ENCODE measurements around the gene C1orf116.

The C1orf116 gene

DNA sequence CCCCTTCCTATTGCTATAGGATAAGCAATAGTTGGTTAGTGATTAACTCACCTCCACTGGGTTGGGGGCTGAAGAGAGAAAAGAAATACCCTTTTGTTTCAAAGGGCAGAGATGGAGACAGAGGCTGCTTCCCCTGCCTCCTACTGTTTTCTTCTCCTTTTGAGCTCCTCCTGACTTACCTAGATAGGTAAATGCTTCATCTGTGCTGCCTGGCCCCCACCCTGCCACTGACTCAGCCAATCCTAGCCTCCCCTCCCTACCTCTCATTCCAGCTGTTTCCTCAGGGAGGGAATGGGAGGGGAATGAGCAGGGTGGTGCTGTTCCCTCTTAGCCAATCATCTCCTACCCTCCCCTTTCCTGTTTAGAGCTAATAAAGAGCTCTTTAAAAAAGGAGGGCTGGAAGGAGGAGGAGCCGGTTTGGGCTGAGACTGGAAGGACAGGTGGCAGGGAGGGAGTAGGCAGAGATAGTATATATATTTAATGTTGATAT is at the start of gene C1orf116:
C1orf116 (minus strand) TSS at position 229 of the 490 bp plus-strand sequence. CDS start 5,158 bp downstream, outside the sequence.
- no peak for DNase-seq

- no peak for DNase-seq
These were observed 49.2 kb upstream of the C1orf116 start for GRCh38 chr1:207081806-207082205.

GRCh38 chr1:207081088-207081487 is 48.5 kb upstream of the C1orf116 start:
- no peak for DNase-seq

- no peak for DNase-seq
These were observed 47.2 kb upstream of the C1orf116 start for GRCh38 chr1:207079706-207080241.

DNA sequence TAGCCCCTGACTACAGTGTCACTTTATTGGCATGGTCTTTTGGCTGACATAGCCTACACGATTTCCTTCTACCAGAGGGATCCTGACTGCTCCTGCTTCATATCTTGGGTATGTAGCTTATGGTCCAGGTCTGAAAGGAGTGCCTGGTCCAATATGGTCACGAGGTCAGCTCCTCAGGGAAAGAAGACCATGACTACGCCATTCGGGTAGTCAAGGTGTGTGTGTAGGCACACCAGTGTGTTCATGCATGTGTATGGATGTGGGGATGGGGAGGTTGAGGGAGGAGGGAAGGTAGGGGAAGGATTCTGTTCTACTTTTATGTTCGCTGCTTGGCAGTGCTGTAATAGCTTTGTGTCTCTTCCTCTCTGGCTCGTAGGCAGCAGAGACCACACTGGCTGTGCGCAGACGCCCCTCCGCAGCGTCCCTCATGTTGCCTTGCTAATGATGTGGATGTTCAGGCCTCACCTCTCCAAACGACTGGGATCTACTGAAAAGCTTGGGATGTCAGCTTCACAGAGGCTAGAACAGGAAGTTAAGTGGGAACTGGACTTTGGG is 46.1 kb upstream of the C1orf116 start:
- no peak for DNase-seq

DNA sequence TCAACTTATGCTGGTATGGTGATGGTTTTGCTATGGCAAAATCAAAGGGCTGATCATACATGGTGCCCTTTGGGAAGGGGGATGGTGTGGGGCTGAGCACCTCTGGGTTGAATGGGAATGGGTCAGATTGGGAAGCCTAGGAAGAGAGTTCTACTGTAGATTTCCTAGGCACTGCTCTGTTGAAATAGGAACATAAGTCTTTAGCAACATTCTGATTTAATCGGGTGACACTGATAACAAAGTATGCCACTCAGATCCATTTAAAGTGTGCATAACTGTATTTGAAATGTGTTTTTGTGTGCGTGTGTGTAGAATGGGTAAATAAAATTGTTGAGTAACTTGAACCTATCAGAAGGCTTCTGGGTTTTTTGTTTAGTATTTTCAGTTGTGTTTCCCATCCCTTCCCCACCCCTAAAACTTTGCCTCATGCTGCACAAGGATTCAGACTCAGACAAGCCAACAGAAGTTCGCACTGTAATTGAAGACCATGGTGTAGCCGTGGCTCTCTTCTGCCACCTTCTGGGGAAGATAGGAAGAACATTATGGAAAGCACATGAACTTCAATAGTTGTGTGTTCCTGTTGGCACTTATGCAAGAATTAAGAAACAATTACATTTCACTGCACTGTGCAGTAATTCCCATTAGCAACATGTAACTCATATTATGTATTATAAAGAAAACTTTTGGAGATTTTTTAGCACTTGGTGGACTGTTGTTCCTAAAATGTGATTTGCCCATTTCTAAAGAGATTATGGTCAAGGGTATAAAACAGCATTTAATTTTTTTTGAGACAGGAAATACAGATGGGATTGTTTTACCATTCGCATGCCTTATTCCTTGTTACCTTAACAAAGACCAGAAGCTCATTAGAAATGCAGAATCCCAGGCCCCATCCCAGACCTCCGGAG is 45.2 kb upstream of the C1orf116 start:
- peak; percentile 51 to 69 for DNase-seq

GRCh38 chr1:207077012-207077411 is 44.5 kb upstream of the C1orf116 start:
- DNase-seq: no peak

DNA sequence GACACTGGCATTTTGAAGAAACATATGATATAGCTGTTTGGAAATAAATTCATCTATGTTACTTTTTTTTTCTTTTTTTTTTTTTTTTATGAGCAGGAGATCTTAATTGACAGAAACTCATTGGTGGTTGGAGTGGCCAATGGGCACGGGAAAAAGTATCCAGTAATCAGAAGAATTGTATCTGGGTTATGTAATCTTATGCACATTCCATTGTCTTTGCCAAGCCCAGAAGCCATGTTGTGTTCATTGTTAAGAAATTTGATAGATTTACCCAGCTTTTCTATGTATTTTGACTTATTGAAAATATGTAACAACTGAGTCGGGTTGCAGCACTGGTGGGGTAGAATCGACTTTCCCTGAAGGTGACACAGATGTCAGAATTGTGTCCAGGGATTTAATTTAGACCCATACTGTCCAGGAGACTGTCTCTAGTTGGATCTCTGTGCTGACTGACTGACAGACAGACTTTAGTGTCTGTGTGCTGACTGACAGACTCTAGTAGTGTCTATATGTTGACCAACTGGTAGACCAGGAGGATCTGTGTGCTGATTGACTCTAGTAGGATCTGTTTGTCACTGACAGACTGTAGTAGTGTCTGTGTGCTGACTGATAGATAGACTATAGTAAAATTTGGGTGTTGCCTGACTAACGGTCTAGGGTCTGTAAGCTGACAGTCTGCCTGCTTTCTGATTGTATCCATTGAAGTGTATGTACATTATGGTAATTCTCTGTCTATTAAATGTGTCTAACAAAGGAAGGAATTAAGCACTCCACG is 43.8 kb upstream of the C1orf116 start:
- no peak for DNase-seq

DNA sequence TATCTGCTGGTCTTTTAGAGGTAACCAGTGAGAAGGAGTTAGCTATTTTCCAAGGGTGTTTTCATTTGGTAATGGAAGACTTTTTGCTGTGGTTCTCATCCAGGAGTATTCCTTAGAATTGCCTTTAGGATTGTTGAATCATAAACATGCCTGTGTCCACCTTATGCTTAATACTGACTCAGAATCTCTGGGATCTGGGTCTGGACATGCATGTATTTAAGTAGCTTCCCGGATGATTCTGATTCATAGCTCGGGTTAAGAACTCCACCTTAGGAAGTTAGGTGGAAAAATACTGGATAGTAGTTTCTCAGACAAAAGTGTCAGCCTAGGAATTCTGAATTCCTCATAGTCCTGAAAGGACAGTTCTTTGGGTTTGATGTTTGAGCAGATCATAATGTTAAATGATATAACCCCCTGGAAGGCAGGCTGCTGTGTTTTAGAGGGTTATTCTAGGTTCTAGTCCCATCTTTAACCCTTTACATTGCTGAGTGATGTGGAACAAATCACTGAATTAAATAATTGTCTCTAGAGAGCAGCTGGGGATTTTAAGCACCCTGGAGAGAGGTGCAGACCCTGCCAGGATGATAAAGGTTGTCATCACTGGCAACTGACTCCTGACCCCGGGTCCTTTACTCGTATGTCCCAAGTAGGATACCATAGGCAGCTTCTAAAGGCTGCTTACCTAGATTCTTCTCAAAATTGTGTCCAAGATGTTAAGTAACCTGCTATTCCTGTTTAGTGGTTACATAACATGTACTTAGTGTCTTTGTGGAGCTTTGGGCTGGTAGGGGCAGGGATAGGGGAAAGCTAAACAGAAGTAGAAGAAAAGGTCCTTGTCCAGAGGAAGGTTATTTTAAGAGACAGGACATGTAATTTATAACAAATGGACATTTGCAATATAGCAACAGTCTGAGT is 41.6 kb upstream of the C1orf116 start:
- DNase-seq: no peak

DNA sequence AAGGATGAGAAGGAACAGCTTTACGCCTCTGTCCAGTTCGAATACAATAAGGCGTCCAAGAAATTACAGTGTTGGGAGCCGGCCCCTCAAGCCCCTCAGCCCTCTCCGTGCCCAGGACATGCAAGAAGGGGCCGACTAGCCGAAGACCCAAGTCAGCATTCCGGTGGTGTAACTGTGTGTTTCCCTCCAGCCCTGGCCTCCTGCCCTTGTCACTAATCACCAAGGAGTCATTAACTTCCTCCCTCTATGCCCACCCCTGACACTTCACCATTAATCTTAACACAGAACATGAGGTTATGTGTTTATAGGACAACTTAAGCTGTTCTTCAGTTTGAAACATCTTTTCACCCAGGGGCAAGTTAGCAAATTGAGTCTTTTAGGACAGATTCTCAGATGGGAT is 39.7 kb upstream of the C1orf116 start:
- DNase-seq: no peak

- DNase-seq: no peak
These were observed 38.9 kb upstream of the C1orf116 start for GRCh38 chr1:207071426-207071825.

- no peak for DNase-seq
These were observed 38.3 kb upstream of the C1orf116 start for GRCh38 chr1:207070811-207071210.

DNA sequence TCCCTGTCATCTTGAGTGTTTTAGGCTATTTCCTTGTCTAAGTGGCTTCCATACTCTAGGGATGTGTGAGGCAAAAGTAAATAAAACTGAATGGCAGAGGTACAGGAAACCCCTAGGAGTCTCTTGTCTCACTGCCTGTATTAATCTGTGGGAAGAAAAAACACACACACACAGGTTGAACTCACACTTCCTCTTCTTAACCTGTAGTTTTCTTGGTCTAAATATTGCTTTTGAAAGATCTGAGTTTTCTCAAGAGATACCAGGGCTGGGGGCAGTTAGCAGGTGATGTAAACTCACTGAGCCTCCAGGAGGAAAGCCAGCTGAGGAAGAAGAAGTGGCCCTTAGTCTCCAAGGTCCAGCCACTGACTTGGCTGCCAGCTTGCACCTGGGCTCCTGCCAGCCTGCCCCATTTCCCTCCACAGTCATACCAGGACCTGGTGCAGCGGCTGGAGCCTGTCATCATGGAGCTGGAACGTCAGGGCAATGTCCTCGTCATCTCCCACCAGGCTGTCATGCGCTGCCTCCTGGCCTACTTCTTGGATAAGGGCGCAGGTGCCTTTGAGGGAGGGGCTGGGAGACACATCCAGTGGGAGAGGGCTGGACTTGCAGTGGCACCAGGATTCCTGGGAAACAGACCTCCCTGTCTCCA is 37.4 kb upstream of the C1orf116 start:
- DNase-seq: no peak

DNA sequence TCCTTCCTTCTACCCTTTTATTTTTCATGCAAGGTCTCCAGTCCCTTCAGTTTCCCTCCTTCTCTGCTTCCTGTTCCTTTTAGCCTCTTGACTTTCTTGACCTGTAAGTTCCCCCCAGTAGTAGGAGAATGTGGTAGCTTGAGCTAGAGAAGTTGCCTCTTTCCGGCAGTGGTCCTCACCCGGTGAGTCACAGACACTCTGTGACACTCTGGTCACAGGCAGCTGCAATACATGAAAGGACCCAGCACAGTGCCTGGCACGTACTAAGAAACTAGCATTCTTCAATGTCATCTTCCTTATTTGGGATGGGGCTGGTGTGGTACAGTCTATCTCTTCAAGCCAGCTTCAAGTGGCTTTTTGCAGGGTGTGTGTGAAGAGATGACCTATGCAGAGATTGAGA is 36.5 kb upstream of the C1orf116 start:
- DNase-seq: no peak

DNA sequence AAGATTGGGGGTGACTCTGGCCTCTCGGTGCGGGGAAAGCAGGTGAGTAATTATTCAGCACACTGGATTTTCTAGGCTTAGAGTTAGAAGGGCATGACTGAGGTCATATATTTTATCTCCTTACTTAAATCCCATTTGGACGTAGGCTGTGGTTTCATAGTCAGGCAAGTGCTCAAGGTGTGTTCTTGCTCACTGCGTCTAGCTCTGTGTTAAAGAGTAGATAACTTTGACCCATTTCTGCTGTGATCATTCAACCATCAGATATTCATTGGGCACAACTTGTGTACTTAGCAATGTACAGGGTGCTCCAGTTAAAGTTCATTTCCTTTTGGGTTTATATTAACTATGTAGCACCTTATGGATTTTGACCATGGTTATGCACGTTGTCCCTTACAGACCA is 35.1 kb upstream of the C1orf116 start:
- no peak for DNase-seq

- DNase-seq: no peak
These were observed 34.6 kb upstream of the C1orf116 start for GRCh38 chr1:207067185-207067584.

DNA sequence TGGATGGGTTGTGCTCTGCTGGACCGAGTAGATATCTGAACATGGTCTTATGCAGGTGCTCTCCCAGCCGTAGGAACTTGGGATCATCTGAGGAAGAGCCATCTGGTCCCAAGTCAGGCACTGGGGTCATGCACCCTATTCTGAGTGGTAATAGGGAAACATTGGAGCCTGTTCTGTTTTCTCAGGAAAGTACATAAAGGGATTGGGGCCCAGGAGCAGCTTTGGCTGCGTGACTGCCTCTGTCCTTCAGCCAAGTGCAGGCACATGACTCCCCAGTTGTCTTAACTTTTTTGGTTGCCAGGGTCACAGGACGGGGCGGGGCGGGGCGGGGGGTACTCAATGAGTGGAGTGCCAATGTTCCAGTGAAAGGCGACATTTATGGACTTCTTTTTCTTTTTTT is 32.0 kb upstream of the C1orf116 start:
- DNase-seq: no peak

DNA sequence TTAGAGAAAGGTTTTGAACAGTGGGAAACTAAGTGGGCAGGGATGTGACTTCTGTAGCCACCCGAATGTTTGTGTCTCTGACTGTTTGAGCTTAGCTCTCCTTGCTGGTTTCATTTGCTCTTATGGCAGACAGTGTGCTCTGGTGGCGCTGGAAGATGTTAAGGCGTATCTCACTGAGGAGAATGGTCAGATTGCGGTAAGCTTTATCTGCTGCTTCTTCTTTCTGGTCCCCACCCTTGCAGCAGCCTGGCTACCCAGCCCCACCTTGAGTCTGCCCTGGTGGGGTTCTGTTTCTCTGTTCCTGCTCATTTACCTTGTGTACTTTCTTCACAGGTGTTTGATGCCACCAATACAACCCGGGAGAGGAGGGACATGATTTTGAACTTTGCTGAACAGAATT is 30.5 kb upstream of the C1orf116 start:
- DNase-seq: no peak

- no peak for DNase-seq
These were observed 29.5 kb upstream of the C1orf116 start for GRCh38 chr1:207062058-207062457.

DNA sequence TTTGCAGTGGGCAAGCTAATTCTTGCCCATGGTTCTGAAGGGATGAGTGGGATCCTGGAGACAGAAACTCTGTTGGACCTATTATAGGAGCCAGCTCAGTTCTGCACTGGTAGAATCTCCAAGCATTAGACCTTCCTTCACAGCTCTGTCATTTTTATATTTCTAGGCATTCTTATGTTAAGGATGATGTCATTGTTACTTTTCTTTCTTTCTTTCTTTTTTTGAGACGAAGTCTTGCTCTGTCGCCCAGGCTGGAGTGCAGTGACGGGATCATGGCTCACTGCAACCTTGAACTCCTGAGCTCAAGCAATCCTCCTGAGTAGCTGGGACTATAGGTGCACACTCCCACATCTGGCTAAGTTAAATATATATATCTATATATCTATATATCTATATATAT is 28.0 kb upstream of the C1orf116 start:
- no peak for DNase-seq

GRCh38 chr1:207059881-207060280 is 27.3 kb upstream of the C1orf116 start:
- DNase-seq: no peak

All from activated CD4-positive, alpha-beta T cell treated with anti-CD3 and anti-CD28 coated beads, Interleukin-2, amount 50 U/mL, for 48 hours (primary cell).